Measurements from ENCODE around the gene SOX6. TPM values are rescaled to one million over a fixed set of nuclear protein-coding genes. Genes with fewer than 3 reads are reported as not detected.

SOX6 gene
- total RNA-seq, 1 donor from 2014 or later: 1.4 TPM

GRCh38 chr11:16158426-16158994, 197.8 kb downstream of the SOX6 start:
- no peak for TF ChIP-seq CTCF (IDR thresholded peaks at IDR 0.05; ENCODE audit: partially characterized antibody, unreplicated experiment)
- Mint-ChIP-seq H3K4me3 (ENCODE audit: unreplicated experiment) (no peak overlapping the region), H3K4me1 (ENCODE audit: low read depth, unreplicated experiment) (peaks cover 8% of the 10 kb centered on the region)

GRCh38 chr11:16157327-16157726, 199.0 kb downstream of the SOX6 start:
- Mint-ChIP-seq H3K36me3 (ENCODE audit: unreplicated experiment) (no peaks in the 10 kb centered on the region), H3K4me1 (ENCODE audit: low read depth, unreplicated experiment) (peaks cover 8% of the 10 kb centered on the region), H3K27me3 (ENCODE audit: unreplicated experiment) (no peaks in the 10 kb centered on the region), H3K9me3 (ENCODE audit: unreplicated experiment) (no peaks in the 10 kb centered on the region), H3K27ac (ENCODE audit: unreplicated experiment) (no peak overlapping the region), H3K4me3 (ENCODE audit: unreplicated experiment) (no peak overlapping the region)
- TF ChIP-seq CTCF (IDR thresholded peaks at IDR 0.05; ENCODE audit: partially characterized antibody, unreplicated experiment): no peak
- DNase-seq: no peak

More at GRCh38 chr11:16158426-16158994, 197.8 kb downstream of the SOX6 start:
- no peak for DNase-seq
- no peaks in the 10 kb centered on the region for H3K27me3 Mint-ChIP-seq (ENCODE audit: unreplicated experiment)
- no peak overlapping the region for H3K27ac Mint-ChIP-seq (ENCODE audit: unreplicated experiment)
- H3K9me3 Mint-ChIP-seq (ENCODE audit: unreplicated experiment): no peaks in the 10 kb centered on the region
- H3K36me3 Mint-ChIP-seq (ENCODE audit: unreplicated experiment): no peaks in the 10 kb centered on the region

GRCh38 chr11:16155448-16155847, 200.9 kb downstream of the SOX6 start:
- no peaks in the 10 kb centered on the region for H3K9me3 Mint-ChIP-seq (ENCODE audit: unreplicated experiment)
- H3K4me1 Mint-ChIP-seq (ENCODE audit: low read depth, unreplicated experiment): peaks cover 9% of the 10 kb centered on the region
- no peaks in the 10 kb centered on the region for H3K27me3 Mint-ChIP-seq (ENCODE audit: unreplicated experiment)
- no peak for TF ChIP-seq CTCF (IDR thresholded peaks at IDR 0.05; ENCODE audit: partially characterized antibody, unreplicated experiment)
- no peak overlapping the region for H3K27ac Mint-ChIP-seq (ENCODE audit: unreplicated experiment)
- H3K4me3 Mint-ChIP-seq (ENCODE audit: unreplicated experiment): no peak overlapping the region
- DNase-seq: no peak
- no peaks in the 10 kb centered on the region for H3K36me3 Mint-ChIP-seq (ENCODE audit: unreplicated experiment)

GRCh38 chr11:16154715-16155396, 201.5 kb downstream of the SOX6 start:
- no peaks in the 10 kb centered on the region for H3K36me3 Mint-ChIP-seq (ENCODE audit: unreplicated experiment)
- no peak for DNase-seq
- H3K4me3 Mint-ChIP-seq (ENCODE audit: unreplicated experiment): no peak overlapping the region

More at GRCh38 chr11:16154715-16155396, 201.5 kb downstream of the SOX6 start:
- Mint-ChIP-seq H3K4me1 (ENCODE audit: low read depth, unreplicated experiment) (peaks cover 5% of the 10 kb centered on the region), H3K27me3 (ENCODE audit: unreplicated experiment) (no peaks in the 10 kb centered on the region), H3K9me3 (ENCODE audit: unreplicated experiment) (no peaks in the 10 kb centered on the region), H3K27ac (ENCODE audit: unreplicated experiment) (no peak overlapping the region)
- TF ChIP-seq CTCF (IDR thresholded peaks at IDR 0.05; ENCODE audit: partially characterized antibody, unreplicated experiment): no peak
